ENCODE results near the gene RPL27A. TPM values are rescaled to one million over a fixed set of nuclear protein-coding genes. Genes with fewer than 3 reads are reported as not detected.
A peak's percentile ranks its signal among the peaks of the same experiment; 100 is the strongest.

The RPL27A gene
- total RNA-seq, 3 donors from 2014 or later: 1,340 to 1,866 (median 1,663) TPM

GRCh38 chr11:8685820-8686219, 3.2 kb downstream of the RPL27A start:
- DNase-seq (no peak), ATAC-seq (no peak)
- Mint-ChIP-seq H3K4me3 (peak overlapping the region; percentile 97), H3K4me1 (ENCODE audit: low read depth) (peaks cover 63% of the 10 kb centered on the region), H3K36me3 (ENCODE audit: insufficient read depth) (peaks cover 47% of the 10 kb centered on the region), H3K9me3 (peaks cover 1% of the 10 kb centered on the region), H3K27me3 (ENCODE audit: low read depth) (no peaks in the 10 kb centered on the region)

DNA sequence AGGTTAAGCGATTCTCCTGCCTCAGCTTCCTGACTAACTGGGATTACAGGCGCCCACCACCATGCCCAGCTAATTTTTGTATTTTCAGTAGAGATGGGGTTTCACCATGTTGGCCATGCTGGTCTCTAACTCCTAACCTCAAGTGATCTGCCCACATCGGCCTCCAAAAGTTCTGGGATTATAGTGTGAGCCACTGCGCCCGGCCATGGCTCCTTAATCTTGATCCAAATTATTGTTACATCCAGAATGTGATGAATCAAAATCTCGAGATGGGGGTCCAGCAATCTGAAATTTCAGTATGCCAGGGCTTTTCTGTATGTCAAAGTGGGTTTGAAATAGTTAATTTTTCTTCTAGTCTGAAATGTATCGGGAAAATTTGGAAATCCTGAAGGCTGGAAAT, 3.7 kb downstream of the RPL27A start:
- Mint-ChIP-seq H3K9me3 (no peaks in the 10 kb centered on the region), H3K36me3 (ENCODE audit: insufficient read depth) (peaks cover 46% of the 10 kb centered on the region), H3K4me3 (peak overlapping the region; percentile 37), H3K27me3 (ENCODE audit: low read depth) (no peaks in the 10 kb centered on the region), H3K4me1 (ENCODE audit: low read depth) (peaks cover 62% of the 10 kb centered on the region)
- no peak for ATAC-seq
- DNase-seq: no peak

GRCh38 chr11:8688414-8689362, 6.1 kb downstream of the RPL27A start:
- Mint-ChIP-seq H3K4me1 (ENCODE audit: low read depth) (peaks cover 53% of the 10 kb centered on the region), H3K27me3 (ENCODE audit: low read depth) (no peaks in the 10 kb centered on the region), H3K4me3 (peak overlapping the region; percentile 91), H3K36me3 (ENCODE audit: insufficient read depth) (peaks cover 36% of the 10 kb centered on the region), H3K9me3 (no peaks in the 10 kb centered on the region)
- DNase-seq: peak; percentile 71
- ATAC-seq: peak; percentile 77

- H3K27me3 Mint-ChIP-seq (ENCODE audit: low read depth): no peaks in the 10 kb centered on the region
- no peak for ATAC-seq
- H3K9me3 Mint-ChIP-seq: no peaks in the 10 kb centered on the region
- peaks cover 28% of the 10 kb centered on the region for H3K36me3 Mint-ChIP-seq (ENCODE audit: insufficient read depth)
- H3K4me1 Mint-ChIP-seq (ENCODE audit: low read depth): peaks cover 46% of the 10 kb centered on the region
- DNase-seq: no peak
- peak overlapping the region; percentile 91 for H3K4me3 Mint-ChIP-seq
Observed at GRCh38 chr11:8689726-8690255, 7.2 kb downstream of the RPL27A start.

DNA sequence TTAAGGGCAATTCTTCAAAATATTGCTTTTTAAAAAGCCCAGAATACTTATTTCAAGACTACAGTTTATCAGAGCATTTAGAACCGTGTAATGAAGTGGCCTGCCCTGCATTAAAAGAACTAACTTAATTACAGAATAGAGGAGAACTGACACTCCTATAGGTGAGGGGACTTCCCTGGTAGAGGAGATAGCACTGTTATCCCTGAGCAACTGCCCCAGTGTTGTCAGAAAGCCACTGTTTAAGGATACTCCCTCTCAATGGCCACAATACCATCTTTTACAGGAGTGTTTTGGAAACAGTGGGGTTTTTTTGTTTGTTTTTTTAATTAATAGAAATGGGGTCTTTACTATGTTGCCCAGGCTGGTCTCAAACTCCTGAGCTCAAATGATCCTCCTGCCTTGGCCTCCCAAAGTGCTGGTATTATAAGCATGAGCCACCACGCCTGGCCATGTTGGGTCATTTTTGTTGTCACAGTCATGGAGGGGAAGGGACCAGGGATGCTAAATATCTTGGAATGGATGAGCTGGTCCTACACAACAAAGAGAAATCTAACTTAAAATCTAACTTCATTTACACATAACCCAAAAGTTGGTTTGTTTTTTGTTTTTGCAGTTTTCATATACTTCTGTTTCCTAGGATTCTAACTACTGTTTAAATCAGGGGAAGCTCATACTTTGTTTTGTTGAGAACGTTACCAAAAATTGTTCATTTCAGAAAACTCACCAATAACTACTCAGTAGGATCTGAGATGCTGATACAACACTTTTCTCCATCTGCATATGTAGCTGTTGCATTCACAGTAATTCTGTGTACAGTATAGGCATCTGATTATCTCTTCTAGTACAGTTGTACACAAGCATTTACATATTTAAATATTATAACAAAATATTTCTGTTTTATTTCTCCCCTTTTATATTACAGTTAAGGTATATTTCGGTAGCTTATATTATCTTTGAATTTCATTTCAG, 8.1 kb downstream of the RPL27A start:
- no peak for ATAC-seq
- no peaks in the 10 kb centered on the region for H3K27me3 Mint-ChIP-seq (ENCODE audit: low read depth)
- peak overlapping the region; percentile 91 for H3K4me3 Mint-ChIP-seq
- no peak for DNase-seq
- no peaks in the 10 kb centered on the region for H3K9me3 Mint-ChIP-seq
- H3K4me1 Mint-ChIP-seq (ENCODE audit: low read depth): peaks cover 37% of the 10 kb centered on the region
- peaks cover 21% of the 10 kb centered on the region for H3K36me3 Mint-ChIP-seq (ENCODE audit: insufficient read depth)

DNA sequence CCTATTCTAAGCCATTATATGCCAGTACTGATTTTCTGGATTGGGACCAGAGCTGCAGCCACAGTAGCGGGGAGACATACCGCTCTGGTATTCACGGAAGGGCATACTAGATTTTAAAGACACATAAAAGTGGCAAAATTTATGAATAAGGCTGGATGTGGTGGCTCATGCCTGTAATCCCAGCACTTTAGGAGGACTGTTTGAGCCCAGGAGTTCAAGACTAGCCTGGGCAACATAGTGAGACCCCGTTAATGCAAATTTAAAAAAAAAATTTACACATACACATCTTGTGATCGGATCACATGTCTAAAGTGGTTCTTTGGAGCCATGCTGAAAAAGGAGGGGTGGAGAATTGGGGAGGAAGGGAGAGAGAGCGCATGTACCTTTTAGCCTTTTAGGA, 9.0 kb downstream of the RPL27A start:
- H3K4me3 Mint-ChIP-seq: no peak overlapping the region
- H3K9me3 Mint-ChIP-seq: no peaks in the 10 kb centered on the region

DNA sequence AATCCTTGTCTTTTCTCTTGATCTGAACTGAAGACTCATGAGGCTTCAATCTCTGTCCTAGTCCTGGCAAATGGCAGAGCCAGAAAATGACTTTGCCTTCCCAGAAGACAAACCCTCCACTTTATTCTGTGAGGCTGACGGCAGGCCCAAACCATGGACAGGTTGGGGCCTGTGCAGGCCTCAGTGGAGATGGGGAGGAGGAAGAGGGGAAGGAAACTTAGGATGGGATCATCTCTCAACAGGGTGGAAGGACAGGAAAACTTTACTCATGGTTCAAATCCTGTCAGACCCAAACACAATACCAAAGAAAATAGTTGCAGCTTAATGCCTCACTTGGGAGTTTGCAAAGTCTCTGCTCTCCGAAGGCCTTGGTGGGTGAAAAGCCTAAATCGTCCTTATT, 9.8 kb downstream of the RPL27A start:
- H3K4me3 Mint-ChIP-seq: no peak overlapping the region
- peaks cover 14% of the 10 kb centered on the region for H3K36me3 Mint-ChIP-seq (ENCODE audit: insufficient read depth)
- ATAC-seq (no peak), DNase-seq (no peak)
- no peaks in the 10 kb centered on the region for H3K27me3 Mint-ChIP-seq (ENCODE audit: low read depth)
- H3K4me1 Mint-ChIP-seq (ENCODE audit: low read depth): peaks cover 26% of the 10 kb centered on the region
- no peaks in the 10 kb centered on the region for H3K9me3 Mint-ChIP-seq

More for the DNA sequence above, 9.0 kb downstream of the RPL27A start:
- peaks cover 17% of the 10 kb centered on the region for H3K36me3 Mint-ChIP-seq (ENCODE audit: insufficient read depth)
- DNase-seq (no peak), ATAC-seq (no peak)
- no peaks in the 10 kb centered on the region for H3K27me3 Mint-ChIP-seq (ENCODE audit: low read depth)
- H3K4me1 Mint-ChIP-seq (ENCODE audit: low read depth): peaks cover 34% of the 10 kb centered on the region

DNA sequence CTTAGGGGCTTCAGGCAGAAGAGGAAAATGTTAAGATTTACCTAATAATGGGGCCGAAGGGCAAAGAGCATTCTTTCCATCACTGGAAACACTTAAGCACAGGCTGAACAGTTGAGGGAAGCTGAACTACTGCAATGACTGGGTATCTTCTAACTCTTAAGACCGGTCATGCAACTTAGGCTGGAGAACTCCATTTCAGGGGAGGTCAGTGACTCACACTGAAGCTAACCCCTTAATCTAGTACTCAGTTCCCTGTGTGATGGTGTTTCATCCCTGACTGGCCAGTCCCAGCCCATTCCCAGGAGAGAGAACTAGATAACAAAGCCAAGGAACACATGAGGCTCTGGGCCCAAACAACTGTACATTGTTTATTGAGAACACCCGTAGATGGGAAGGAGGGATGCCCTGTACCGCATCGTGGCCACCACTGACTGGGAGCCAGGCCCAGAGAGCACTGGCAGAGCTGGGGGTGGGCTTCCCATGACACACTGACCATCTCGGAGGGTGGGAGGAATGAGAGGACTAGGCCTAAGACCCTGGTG, 10.5 kb downstream of the RPL27A start:
- Mint-ChIP-seq H3K27me3 (ENCODE audit: low read depth) (no peaks in the 10 kb centered on the region), H3K4me3 (no peak overlapping the region), H3K36me3 (ENCODE audit: insufficient read depth) (peaks cover 10% of the 10 kb centered on the region), H3K9me3 (no peaks in the 10 kb centered on the region), H3K4me1 (ENCODE audit: low read depth) (peaks cover 20% of the 10 kb centered on the region)
- no peak for DNase-seq
- ATAC-seq: no peak

DNA sequence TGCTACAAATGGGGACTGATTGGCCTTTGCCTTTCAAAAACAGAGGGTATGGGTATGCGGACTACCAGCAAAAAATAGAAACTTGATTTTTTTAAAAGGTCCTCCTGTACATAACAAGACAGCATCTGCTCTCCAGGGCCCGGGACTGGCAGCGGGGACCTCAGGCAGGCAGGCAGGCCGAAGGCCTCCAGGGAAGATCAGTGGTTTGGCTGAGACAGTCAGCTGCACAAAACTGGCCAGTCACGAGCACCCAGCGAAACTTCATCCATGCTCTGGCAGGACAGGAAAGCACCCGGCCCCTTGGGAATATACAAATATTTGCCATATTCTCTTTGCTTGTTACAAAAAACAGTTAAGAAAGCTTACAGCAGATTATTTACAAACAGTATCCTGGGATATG, 11.0 kb downstream of the RPL27A start:
- Mint-ChIP-seq H3K27me3 (ENCODE audit: low read depth) (no peaks in the 10 kb centered on the region), H3K4me3 (no peak overlapping the region), H3K36me3 (ENCODE audit: insufficient read depth) (peaks cover 10% of the 10 kb centered on the region), H3K4me1 (ENCODE audit: low read depth) (peaks cover 15% of the 10 kb centered on the region), H3K9me3 (no peaks in the 10 kb centered on the region)
- DNase-seq (no peak), ATAC-seq (no peak)

DNA sequence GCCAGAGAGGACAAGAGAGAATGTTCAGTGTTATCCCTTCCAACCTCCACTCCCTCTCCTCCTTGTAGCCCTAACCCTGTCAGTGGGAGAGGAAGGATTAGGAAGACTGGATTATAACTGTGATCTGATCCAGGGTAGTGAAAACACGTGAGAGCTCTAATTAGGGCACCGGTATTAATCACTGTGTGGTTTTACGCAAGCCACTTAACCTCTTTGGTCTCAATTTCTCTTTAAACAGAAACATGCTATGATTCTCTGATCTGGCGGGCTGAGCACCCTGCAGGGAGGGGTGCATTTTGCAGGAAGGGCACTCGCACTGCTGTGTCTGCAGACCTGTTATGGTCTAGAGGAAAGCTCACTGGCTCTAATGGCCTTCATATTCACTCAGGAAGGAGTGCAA, 11.5 kb downstream of the RPL27A start:
- peaks cover 10% of the 10 kb centered on the region for H3K36me3 Mint-ChIP-seq (ENCODE audit: insufficient read depth)
- H3K4me3 Mint-ChIP-seq: no peak overlapping the region
- peaks cover 11% of the 10 kb centered on the region for H3K4me1 Mint-ChIP-seq (ENCODE audit: low read depth)
- H3K9me3 Mint-ChIP-seq: no peaks in the 10 kb centered on the region
- DNase-seq (no peak), ATAC-seq (peak; percentile 4)
- no peaks in the 10 kb centered on the region for H3K27me3 Mint-ChIP-seq (ENCODE audit: low read depth)

- no peak overlapping the region for H3K4me3 Mint-ChIP-seq
- peaks cover 10% of the 10 kb centered on the region for H3K36me3 Mint-ChIP-seq (ENCODE audit: insufficient read depth)
- no peak for ATAC-seq
- H3K27me3 Mint-ChIP-seq (ENCODE audit: low read depth): no peaks in the 10 kb centered on the region
- no peaks in the 10 kb centered on the region for H3K9me3 Mint-ChIP-seq
- no peak for DNase-seq
- H3K4me1 Mint-ChIP-seq (ENCODE audit: low read depth): no peaks in the 10 kb centered on the region
Observed at GRCh38 chr11:8697054-8697453, 14.5 kb downstream of the RPL27A start.

GRCh38 chr11:8698379-8698851, 15.8 kb downstream of the RPL27A start:
- H3K4me3 Mint-ChIP-seq: no peak overlapping the region
- no peak for ATAC-seq

DNA sequence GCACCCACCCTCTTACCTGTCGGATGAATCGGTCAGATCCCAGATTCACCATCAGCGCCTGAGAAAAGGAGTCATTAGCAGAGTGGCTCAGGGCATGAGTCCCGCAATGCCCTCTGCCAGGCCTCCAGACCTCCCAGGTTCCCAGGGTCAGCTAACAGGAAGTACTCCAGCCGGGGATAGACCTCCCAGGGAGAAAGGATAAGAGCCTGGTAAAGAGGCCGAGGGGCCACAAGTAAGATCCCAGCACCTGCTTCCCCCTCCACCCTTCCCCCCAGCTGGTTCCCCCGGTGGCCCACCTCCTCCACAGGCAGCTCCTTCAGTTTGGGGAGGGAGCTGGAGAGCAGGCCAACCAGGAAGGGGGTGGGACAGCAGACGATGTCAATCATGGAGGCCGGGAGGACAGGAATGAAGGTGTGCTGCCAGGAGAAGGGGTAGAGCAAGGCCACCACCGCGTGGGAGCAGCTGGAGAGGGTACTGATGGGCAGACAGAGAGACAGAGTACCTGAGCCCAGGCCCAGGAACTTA, 16.4 kb downstream of the RPL27A start:
- ATAC-seq: no peak
- peaks cover 10% of the 10 kb centered on the region for H3K36me3 Mint-ChIP-seq (ENCODE audit: insufficient read depth)
- H3K4me1 Mint-ChIP-seq (ENCODE audit: low read depth): no peaks in the 10 kb centered on the region
- H3K27me3 Mint-ChIP-seq (ENCODE audit: low read depth): no peaks in the 10 kb centered on the region
- DNase-seq: no peak
- H3K9me3 Mint-ChIP-seq: no peaks in the 10 kb centered on the region
- H3K4me3 Mint-ChIP-seq: no peak overlapping the region

More at GRCh38 chr11:8698379-8698851, 15.8 kb downstream of the RPL27A start:
- no peaks in the 10 kb centered on the region for H3K27me3 Mint-ChIP-seq (ENCODE audit: low read depth)
- no peaks in the 10 kb centered on the region for H3K9me3 Mint-ChIP-seq
- DNase-seq: no peak
- H3K4me1 Mint-ChIP-seq (ENCODE audit: low read depth): no peaks in the 10 kb centered on the region
- peaks cover 10% of the 10 kb centered on the region for H3K36me3 Mint-ChIP-seq (ENCODE audit: insufficient read depth)

All from activated T-cell treated with anti-CD3 and anti-CD28 coated beads, Interleukin-2, amount 50 U/mL, for 4 hours (primary cell).